Osteoblast (primary cell): Measurements from ENCODE around the gene C4orf54. TPM values are rescaled to one million over a fixed set of nuclear protein-coding genes. Genes with fewer than 3 reads are reported as not detected.

Experiments
- DNase-seq: peaks from one replicate; pipeline ENCODE4 v3.0.0; 2011; ENCODE audit warnings: low spot score, mixed read lengths; ENCODE audit not compliant: insufficient read length; ENCODE audit errors: missing footprints
- H2AFZ ChIP-seq: 2 replicates; pipeline ENCODE4 v1.6.0; 2011; ENCODE audit warnings: mild to moderate bottlenecking, low read length
- H3K27ac ChIP-seq: 2 replicates; pipeline ENCODE4 v1.5.1; 2011; ENCODE audit warnings: mild to moderate bottlenecking, low read depth, low read length, moderate library complexity
- H3K27me3 ChIP-seq: 2 replicates; pipeline ENCODE4 v1.6.0; 2012; ENCODE audit warnings: mild to moderate bottlenecking, control low read depth, inconsistent platforms, low read length, moderate library complexity; ENCODE audit not compliant: insufficient read depth
- H3K36me3 ChIP-seq: 2 replicates; pipeline ENCODE4 v1.5.1; 2011; ENCODE audit warnings: mild to moderate bottlenecking, low read length, control low read depth, moderate library complexity; ENCODE audit not compliant: insufficient read depth
- H3K4me1 ChIP-seq: 2 replicates; pipeline ENCODE4 v1.5.1; 2011; ENCODE audit warnings: mild to moderate bottlenecking, low read length, control low read depth, moderate library complexity; ENCODE audit not compliant: insufficient read depth
- H3K4me2 ChIP-seq: 2 replicates; pipeline ENCODE4 v1.6.0; 2011; ENCODE audit warnings: mild to moderate bottlenecking, low read length; ENCODE audit not compliant: insufficient read depth
- H3K4me3 ChIP-seq: fragments of 200-600 bp; sonication (generic); 3 replicates; pipeline ENCODE4 v1.5.1; 2012; ENCODE audit warnings: mild to moderate bottlenecking, low read length, inconsistent platforms; ENCODE audit not compliant: insufficient read depth
- H3K79me2 ChIP-seq: 2 replicates; pipeline ENCODE4 v1.6.0; 2012; ENCODE audit warnings: mild to moderate bottlenecking, low read length, control low read depth, inconsistent platforms; ENCODE audit not compliant: insufficient read depth
- H3K9me3 ChIP-seq: 2 replicates; pipeline ENCODE4 v1.5.1; 2011; ENCODE audit warnings: low read depth, low read length, control low read depth
- H4K20me1 ChIP-seq: 2 replicates; pipeline ENCODE4 v1.6.0; 2012; ENCODE audit warnings: mild to moderate bottlenecking, low read length, control low read depth; ENCODE audit not compliant: insufficient read depth
- total RNA-seq: library from RNA; depleted of rRNA; stranded (reverse); fragments of >200 nt; gene quantifications from 2 replicates; pipeline ENCODE4 v1.2.3, GENCODE V29; 2012
- TF ChIP-seq, protein P1 (sequence below): IDR thresholded peaks from 2 replicates; pipeline ENCODE4 v1.5.1; 2011; ENCODE audit warnings: mild to moderate bottlenecking, low read depth, low read length, moderate library complexity; ENCODE audit errors: extremely low read depth

Gene C4orf54
- total RNA-seq = under 0.01 TPM in 1 of 2 replicates, not detected in the other

DNA sequence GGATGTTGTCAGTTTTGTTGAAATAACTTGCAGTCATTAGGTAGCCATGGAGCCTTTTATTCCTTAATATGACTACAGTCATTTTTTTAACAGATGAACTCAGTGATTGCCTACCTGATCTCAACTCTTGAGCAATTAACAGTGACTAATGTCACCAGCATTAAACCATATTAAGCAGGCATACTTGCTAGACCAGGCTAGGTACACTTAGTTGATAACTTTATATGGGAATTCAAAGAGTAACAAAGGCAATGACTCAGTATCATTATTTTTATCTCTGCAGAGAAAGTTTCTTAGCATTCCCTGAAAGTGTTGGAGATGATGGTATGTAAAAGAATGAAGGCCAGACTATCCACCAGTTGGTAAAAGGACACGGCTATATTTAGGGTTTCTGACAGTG, at the start of gene C4orf54:
Gene C4orf54 (minus strand): TSS at position 31 of the 400 bp plus-strand sequence. CDS start 3,180 bp downstream, outside the sequence.
- Histone ChIP-seq H3K4me3 (no peak within 1 kb of the TSS), H3K27ac (no peak within 1 kb of the TSS), H3K4me2 (no peak within 1 kb of the TSS), H3K27me3 (no peaks in the 10 kb centered on the region), H3K36me3 (no peaks in the 10 kb centered on the region), H3K4me1 (no peaks in the 10 kb centered on the region), H2AFZ (no peak within 1 kb of the TSS), H3K9me3 (no peaks in the 10 kb centered on the region), H4K20me1 (no peaks in the 10 kb centered on the region), H3K79me2 (no peaks in the 10 kb centered on the region)
- peak; percentile 29 for DNase-seq
- TF ChIP-seq, protein P1, sequence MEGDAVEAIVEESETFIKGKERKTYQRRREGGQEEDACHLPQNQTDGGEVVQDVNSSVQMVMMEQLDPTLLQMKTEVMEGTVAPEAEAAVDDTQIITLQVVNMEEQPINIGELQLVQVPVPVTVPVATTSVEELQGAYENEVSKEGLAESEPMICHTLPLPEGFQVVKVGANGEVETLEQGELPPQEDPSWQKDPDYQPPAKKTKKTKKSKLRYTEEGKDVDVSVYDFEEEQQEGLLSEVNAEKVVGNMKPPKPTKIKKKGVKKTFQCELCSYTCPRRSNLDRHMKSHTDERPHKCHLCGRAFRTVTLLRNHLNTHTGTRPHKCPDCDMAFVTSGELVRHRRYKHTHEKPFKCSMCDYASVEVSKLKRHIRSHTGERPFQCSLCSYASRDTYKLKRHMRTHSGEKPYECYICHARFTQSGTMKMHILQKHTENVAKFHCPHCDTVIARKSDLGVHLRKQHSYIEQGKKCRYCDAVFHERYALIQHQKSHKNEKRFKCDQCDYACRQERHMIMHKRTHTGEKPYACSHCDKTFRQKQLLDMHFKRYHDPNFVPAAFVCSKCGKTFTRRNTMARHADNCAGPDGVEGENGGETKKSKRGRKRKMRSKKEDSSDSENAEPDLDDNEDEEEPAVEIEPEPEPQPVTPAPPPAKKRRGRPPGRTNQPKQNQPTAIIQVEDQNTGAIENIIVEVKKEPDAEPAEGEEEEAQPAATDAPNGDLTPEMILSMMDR = no peak

DNA sequence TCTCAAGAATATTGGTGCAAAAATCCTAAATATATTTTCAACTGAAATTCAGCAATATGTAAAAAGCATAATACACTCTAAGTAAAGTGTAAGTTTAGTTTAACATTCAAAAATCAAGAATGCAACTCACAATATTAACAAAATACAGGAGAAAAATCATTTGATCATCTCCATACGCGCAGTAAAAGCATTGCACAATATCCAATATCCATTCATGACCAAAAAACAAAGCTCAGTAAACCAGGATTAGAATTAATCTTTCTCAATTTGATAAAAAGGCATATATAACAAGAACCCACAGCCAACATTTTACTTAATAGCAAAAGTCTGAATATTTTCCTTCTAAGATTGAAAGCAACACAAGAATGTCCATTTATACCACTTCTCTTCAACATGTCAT, 48.3 kb upstream of the C4orf54 start:
- Histone ChIP-seq H2AFZ (no peak overlapping the region), H3K79me2 (no peaks in the 10 kb centered on the region), H3K36me3 (no peaks in the 10 kb centered on the region), H3K27me3 (no peaks in the 10 kb centered on the region), H4K20me1 (no peaks in the 10 kb centered on the region), H3K4me3 (no peak overlapping the region), H3K4me2 (no peak overlapping the region), H3K9me3 (no peaks in the 10 kb centered on the region), H3K4me1 (no peaks in the 10 kb centered on the region), H3K27ac (no peak overlapping the region)
- TF ChIP-seq, protein P1 = no peak
- no peak for DNase-seq

DNA sequence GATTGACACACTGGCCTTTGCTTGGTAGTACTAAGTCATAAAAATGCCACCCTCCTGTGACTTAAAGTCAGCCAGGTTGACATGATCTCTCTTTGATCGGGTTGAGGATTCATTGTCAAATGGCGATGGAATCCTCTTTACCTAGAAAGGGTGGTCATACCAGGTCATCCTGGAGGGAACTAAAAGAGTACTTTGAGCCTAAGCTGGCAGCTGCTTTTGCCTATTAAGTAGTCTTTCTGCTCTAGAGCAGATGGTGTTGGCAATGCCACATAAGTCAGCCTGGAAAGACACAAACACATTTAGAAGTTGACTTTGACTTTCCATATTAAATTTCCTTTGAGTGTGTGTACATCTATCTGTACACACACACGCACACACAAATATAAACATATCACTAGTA, 39.2 kb upstream of the C4orf54 start:
- H3K4me2 ChIP-seq = no peak overlapping the region
- H3K27me3 ChIP-seq = no peaks in the 10 kb centered on the region
- DNase-seq = no peak
- H2AFZ ChIP-seq = no peak overlapping the region
- H3K4me3 ChIP-seq = no peak overlapping the region
- no peaks in the 10 kb centered on the region for H3K36me3 ChIP-seq
- TF ChIP-seq, protein P1 = no peak
- H3K27ac ChIP-seq = no peak overlapping the region
- H3K4me1 ChIP-seq = no peaks in the 10 kb centered on the region
- no peaks in the 10 kb centered on the region for H4K20me1 ChIP-seq
- no peaks in the 10 kb centered on the region for H3K9me3 ChIP-seq
- no peaks in the 10 kb centered on the region for H3K79me2 ChIP-seq

DNA sequence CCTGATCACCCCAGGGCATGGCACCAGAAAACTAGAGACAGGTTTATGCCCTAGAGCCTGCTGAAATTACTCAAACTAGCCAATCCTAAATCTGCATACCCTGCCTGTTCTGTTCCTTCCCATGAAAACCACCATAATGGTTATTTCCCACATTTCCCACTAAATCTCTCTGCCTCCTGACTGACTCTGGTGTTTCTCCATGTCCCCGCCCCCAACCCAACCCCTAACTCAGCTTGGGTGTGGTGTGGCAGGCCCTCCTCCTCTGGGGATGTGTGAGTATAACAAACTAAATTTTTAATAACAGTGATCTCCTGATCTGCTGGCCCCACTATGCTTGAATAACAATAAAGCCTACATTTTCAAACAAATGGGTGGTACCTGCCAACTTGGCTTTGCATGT, 35.5 kb upstream of the C4orf54 start:
- Histone ChIP-seq H3K27me3 (no peaks in the 10 kb centered on the region), H3K4me1 (no peaks in the 10 kb centered on the region), H3K27ac (no peak overlapping the region), H3K9me3 (no peaks in the 10 kb centered on the region), H3K36me3 (no peaks in the 10 kb centered on the region), H2AFZ (no peak overlapping the region), H4K20me1 (no peaks in the 10 kb centered on the region), H3K4me2 (no peak overlapping the region), H3K4me3 (no peak overlapping the region), H3K79me2 (no peaks in the 10 kb centered on the region)
- DNase-seq = no peak
- TF ChIP-seq, protein P1 = no peak
